ENCODE data around the gene EFCAB8.
A peak's percentile ranks its signal among the peaks of the same experiment; 100 is the strongest.
"Not testable (repeated sequence)": the region's sequence is repeated elsewhere in the genome, so short reads cannot be mapped to it uniquely, and the experiment has no call there.

Gene EFCAB8

GRCh38 chr20:32888636-32889035 is 29.9 kb downstream of the EFCAB8 start:
- DNase-seq, result no peak

- DNase-seq, result no peak
Measured at GRCh38 chr20:32889281-32889680, 30.6 kb downstream of the EFCAB8 start.

- no peak for DNase-seq
Measured at GRCh38 chr20:32891491-32891890, 32.8 kb downstream of the EFCAB8 start.

- no peak for DNase-seq
Measured at GRCh38 chr20:32891926-32892660, 33.4 kb downstream of the EFCAB8 start.

- DNase-seq, result no peak
Measured at GRCh38 chr20:32893263-32894025, 34.7 kb downstream of the EFCAB8 start.

- DNase-seq, result no peak
Measured at GRCh38 chr20:32894026-32894483, 35.3 kb downstream of the EFCAB8 start.

GRCh38 chr20:32894711-32895355 is 36.1 kb downstream of the EFCAB8 start:
- no peak for DNase-seq

- DNase-seq, result no peak
Measured at GRCh38 chr20:32896521-32897280, 38.0 kb downstream of the EFCAB8 start.

GRCh38 chr20:32898729-32899128 is 40.0 kb downstream of the EFCAB8 start:
- no peak for DNase-seq

GRCh38 chr20:32902456-32903420 is 44.0 kb downstream of the EFCAB8 start:
- DNase-seq, result peak; percentile 57

- DNase-seq, result no peak
Measured at GRCh38 chr20:32903666-32904175, 45.0 kb downstream of the EFCAB8 start.

GRCh38 chr20:32904678-32905077 is 46.0 kb downstream of the EFCAB8 start:
- DNase-seq, result not testable (repeated sequence)

GRCh38 chr20:32906200-32906599 is 47.5 kb downstream of the EFCAB8 start:
- DNase-seq, result no peak

GRCh38 chr20:32906871-32907495 is 48.3 kb downstream of the EFCAB8 start:
- no peak for DNase-seq

GRCh38 chr20:32907886-32908285 is 49.2 kb downstream of the EFCAB8 start:
- DNase-seq, result no peak

GRCh38 chr20:32908334-32909292 is 49.9 kb downstream of the EFCAB8 start:
- no peak for DNase-seq

GRCh38 chr20:32909451-32909850 is 50.7 kb downstream of the EFCAB8 start:
- DNase-seq, result no peak

GRCh38 chr20:32909896-32910571 is 51.3 kb downstream of the EFCAB8 start:
- no peak for DNase-seq

GRCh38 chr20:32911355-32911754 is 52.6 kb downstream of the EFCAB8 start:
- DNase-seq, result no peak
